ENCODE results near the gene WNT2.

GRCh38 chr7:117320523-117320922 lies 2.3 kb downstream of the WNT2 start:
- no peak for TF ChIP-seq CTCF (conservative IDR thresholded peaks at IDR 0.05 in 1 of 2, IDR thresholded peaks at IDR 0.05 in 1 of 2; ENCODE audit: low read depth in 1 of 2, low read length in 2 of 2)
- no peak for TF ChIP-seq EZH2 (IDR thresholded peaks at IDR 0.05; ENCODE audit: low read length, missing control alignments)

All from fibroblast of lung (primary cell).